ENCODE measurements around the gene NFE2L2. TPM values are rescaled to one million over a fixed set of nuclear protein-coding genes. Genes with fewer than 3 reads are reported as not detected.

Gene NFE2L2
- total RNA-seq, 4 donors from 2014 or later = 147 to 315 (median 189) TPM

DNA sequence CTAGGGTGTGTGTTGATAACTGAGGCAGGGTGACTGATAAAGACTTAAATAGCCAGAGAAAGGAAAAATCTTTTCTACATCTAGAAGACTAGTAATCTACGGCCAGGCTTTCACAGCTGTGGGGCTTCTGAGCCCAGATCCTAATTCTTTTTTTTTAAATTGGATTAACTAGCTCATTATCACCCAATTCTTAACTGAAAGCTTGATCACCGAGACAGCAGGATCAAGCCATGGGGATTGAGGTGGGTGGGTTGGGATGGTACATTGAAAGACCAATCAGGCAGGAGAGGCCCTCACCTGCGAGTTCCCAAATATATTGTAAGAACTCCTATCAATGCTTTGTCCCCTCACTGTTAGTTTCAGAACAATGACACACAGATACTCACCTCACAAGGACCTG is 20.0 kb upstream of the NFE2L2 start:
- TF ChIP-seq POLR2A (IDR thresholded peaks at IDR 0.05) = no peak
- TF ChIP-seq, protein P1, sequence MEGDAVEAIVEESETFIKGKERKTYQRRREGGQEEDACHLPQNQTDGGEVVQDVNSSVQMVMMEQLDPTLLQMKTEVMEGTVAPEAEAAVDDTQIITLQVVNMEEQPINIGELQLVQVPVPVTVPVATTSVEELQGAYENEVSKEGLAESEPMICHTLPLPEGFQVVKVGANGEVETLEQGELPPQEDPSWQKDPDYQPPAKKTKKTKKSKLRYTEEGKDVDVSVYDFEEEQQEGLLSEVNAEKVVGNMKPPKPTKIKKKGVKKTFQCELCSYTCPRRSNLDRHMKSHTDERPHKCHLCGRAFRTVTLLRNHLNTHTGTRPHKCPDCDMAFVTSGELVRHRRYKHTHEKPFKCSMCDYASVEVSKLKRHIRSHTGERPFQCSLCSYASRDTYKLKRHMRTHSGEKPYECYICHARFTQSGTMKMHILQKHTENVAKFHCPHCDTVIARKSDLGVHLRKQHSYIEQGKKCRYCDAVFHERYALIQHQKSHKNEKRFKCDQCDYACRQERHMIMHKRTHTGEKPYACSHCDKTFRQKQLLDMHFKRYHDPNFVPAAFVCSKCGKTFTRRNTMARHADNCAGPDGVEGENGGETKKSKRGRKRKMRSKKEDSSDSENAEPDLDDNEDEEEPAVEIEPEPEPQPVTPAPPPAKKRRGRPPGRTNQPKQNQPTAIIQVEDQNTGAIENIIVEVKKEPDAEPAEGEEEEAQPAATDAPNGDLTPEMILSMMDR (IDR thresholded peaks at IDR 0.05) = no peak
- intact Hi-C loops (cut with DNase I) = no loop called here
- Histone ChIP-seq H3K27ac (peak overlapping the region in 3 of 4 donors; percentile 70 to 83 (median 81)), H3K4me1 (peaks cover 25 to 76% (median 32%) of the 10 kb centered on the region in 3 donors), H3K4me3 (no peak overlapping the region), H3K36me3 (peaks cover 0 to 24% (median 0%) of the 10 kb centered on the region in 3 donors), H3K9me3 (no peaks in the 10 kb centered on the region), H3K27me3 (no peaks in the 10 kb centered on the region)
- WGBS, 2 donors = 87 to 90% methylated on average over 3 of the region's 3 CpGs
- no peak for DNase-seq

DNA sequence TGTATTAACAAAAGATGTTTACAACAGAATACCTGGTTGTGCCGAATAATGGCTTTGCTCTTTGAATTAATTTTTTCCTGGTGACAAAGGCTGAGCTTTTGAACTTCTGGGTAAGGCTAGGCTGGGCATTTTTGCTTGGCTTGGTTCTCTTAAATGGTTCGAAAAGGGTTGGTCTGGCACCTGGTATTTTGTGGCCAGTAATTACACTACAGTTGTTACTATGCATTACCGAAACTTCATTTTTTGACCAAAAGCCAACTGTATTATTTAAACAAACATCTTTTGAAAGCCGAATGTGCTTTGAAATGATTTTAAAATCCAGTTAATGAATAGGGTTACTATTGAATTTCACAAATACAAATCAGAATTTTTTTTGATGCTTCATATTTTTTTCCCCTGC is 19.4 kb upstream of the NFE2L2 start:
- no peaks in the 10 kb centered on the region for H3K27me3 ChIP-seq
- no peaks in the 10 kb centered on the region for H3K9me3 ChIP-seq
- 39 to 61% methylated on average over 4 of the region's 4 CpGs for WGBS, 2 donors
- H3K4me3 ChIP-seq = no peak overlapping the region
- peaks cover 25 to 82% (median 32%) of the 10 kb centered on the region in 3 donors for H3K4me1 ChIP-seq
- H3K36me3 ChIP-seq = peaks cover 0 to 24% (median 0%) of the 10 kb centered on the region in 3 donors
- TF ChIP-seq, protein P1 (IDR thresholded peaks at IDR 0.05) = no peak
- TF ChIP-seq POLR2A (IDR thresholded peaks at IDR 0.05) = no peak
- no peak for DNase-seq
- intact Hi-C loops (cut with DNase I) = no loop called here
- H3K27ac ChIP-seq = peak overlapping the region; percentile 16 to 83 (median 76)

DNA sequence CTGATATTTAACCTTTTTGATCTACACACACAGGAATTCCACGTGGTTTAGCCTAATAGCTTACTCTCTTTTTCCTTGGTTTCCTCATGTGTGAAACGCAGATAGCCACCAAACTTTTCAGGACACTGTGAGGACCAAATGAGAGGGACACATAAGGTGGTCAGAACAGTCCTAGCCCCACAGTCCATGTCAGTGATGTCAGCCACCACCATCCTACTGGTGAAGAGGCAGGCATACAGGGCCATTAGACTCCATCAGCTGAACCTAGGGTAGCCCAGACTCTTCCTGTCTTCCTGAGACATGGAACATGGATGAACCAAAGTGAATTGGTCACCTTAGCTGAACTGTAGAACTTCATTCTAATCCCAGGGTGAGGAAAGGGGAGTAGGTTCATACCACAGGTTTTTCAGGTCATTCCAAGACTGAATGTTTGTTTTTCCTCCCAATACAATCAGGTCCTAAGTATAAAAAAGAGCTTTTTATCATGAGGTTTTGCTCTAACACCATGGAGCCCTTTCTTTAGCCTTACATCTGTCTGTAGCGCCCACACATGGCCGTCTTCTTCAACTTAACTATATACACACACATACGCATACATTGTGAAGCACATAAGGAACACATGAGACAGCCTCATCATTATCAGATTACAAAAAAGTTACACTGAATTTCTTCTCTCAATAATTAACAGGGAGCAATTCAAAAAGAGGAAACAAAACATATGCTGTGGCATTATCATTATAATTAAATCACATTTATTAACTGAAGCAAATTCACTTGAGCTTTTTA is 18.5 kb upstream of the NFE2L2 start:
- peaks cover 0 to 24% (median 0%) of the 10 kb centered on the region in 3 donors for H3K36me3 ChIP-seq
- intact Hi-C loops (cut with DNase I) = no loop called here
- peaks cover 25 to 92% (median 32%) of the 10 kb centered on the region in 3 donors for H3K4me1 ChIP-seq
- no peaks in the 10 kb centered on the region for H3K27me3 ChIP-seq
- WGBS, 2 donors = 89 to 90% methylated on average over 5 of the region's 5 CpGs
- H3K27ac ChIP-seq = peak overlapping the region; percentile 57 to 83 (median 76)
- no peak overlapping the region for H3K4me3 ChIP-seq
- TF ChIP-seq, protein P1 (IDR thresholded peaks at IDR 0.05) = no peak
- TF ChIP-seq POLR2A (IDR thresholded peaks at IDR 0.05) = no peak
- no peaks in the 10 kb centered on the region for H3K9me3 ChIP-seq
- DNase-seq = no peak

DNA sequence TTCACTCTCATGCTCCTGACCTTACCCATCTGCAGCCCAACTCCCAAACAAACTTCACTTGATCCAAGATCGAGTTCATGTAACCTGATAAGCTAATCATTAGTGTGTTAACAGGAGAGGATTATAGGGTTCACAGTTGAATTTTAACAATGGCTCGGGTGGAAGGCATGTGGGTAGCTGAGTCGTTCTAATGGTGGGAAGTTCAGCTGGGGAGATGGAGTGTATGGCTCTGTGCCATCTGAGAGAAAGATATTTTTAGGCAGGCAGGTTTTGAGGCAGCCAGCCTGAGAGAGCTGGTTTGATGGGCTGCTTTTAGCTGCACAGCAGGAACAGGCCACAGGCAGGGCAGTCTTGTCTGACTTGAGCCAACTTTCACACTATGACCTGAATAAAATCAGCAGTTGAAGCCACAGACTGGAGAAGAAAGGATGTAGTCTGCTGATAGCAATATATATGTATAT is 17.7 kb upstream of the NFE2L2 start:
- H3K4me1 ChIP-seq = peaks cover 25 to 97% (median 32%) of the 10 kb centered on the region in 3 donors
- 30 to 56% methylated on average over 3 of the region's 3 CpGs for WGBS, 2 donors

More for the DNA sequence above, 17.7 kb upstream of the NFE2L2 start:
- DNase-seq = no peak
- intact Hi-C loops (cut with DNase I) = no loop called here
- Histone ChIP-seq H3K27ac (peak overlapping the region; percentile 18 to 83 (median 69)), H3K4me3 (no peak overlapping the region), H3K27me3 (no peaks in the 10 kb centered on the region), H3K9me3 (no peaks in the 10 kb centered on the region), H3K36me3 (peaks cover 0 to 17% (median 0%) of the 10 kb centered on the region in 3 donors)
- no peak for TF ChIP-seq POLR2A (IDR thresholded peaks at IDR 0.05)
- TF ChIP-seq, protein P1 (IDR thresholded peaks at IDR 0.05) = no peak
